Peyer's patch (tissue), 4 donors: ENCODE results near the gene HCAR3. TPM values are rescaled to one million over a fixed set of nuclear protein-coding genes. Genes with fewer than 3 reads are reported as not detected.

Source experiments
- DNase-seq, 3 donors: peaks; one replicate each; pipeline ENCODE4 v3.0.0-alpha.2; 2017 to 2019
- H3K27ac ChIP-seq, 4 donors: fragments of 200-600 bp; sonication (generic); one replicate each; pipeline ENCODE4 v1.5.1; 2016 to 2019
- H3K27me3 ChIP-seq, 2 donors: fragments of 200-600 bp; sonication (generic); one replicate each; pipeline ENCODE4 v1.5.1; 2019
- H3K36me3 ChIP-seq, 3 donors: fragments of 200-600 bp; sonication (generic); one replicate each; pipeline ENCODE4 v1.5.1; 2016 to 2019
- H3K4me1 ChIP-seq, 4 donors: fragments of 200-600 bp; sonication (generic); one replicate each; pipeline ENCODE4 v1.5.1; 2016 to 2019
- H3K4me3 ChIP-seq, 4 donors: fragments of 200-600 bp; sonication (generic); 1 replicate in 3 of 4; 2 replicates in 1 of 4; pipeline ENCODE4 v1.5.1; 2016 to 2019; ENCODE audit warnings: mild to moderate bottlenecking in 1 of 4
- H3K9me3 ChIP-seq, 4 donors: fragments of 200-600 bp; sonication (generic); one replicate each; pipeline ENCODE4 v1.5.1; 2016 to 2019; ENCODE audit warnings: mild to moderate bottlenecking in 1 of 4
- POLR2A ChIP-seq, 2 donors: fragments of 450-650 bp; IDR thresholded peaks; one replicate each; pipeline ENCODE4 v1.5.1; 2017; ENCODE audit warnings: antibody characterized with exemption in 2 of 2, mild to moderate bottlenecking in 2 of 2, moderate library complexity in 2 of 2
- small RNA-seq, 2 donors: library from RNA; depleted of rRNA; stranded (forward); fragments of <200 nt; gene quantifications; one replicate each; pipeline ENCODE3, GENCODE V24; 2016
- total RNA-seq, 4 donors: library from RNA; depleted of rRNA; stranded (reverse); fragments of >200 nt; gene quantifications; one replicate each; pipeline ENCODE4 v1.1.0, GENCODE V29; 2016
- TF ChIP-seq, protein P1 (sequence below), 6 experiments: fragments of 450-650 bp in 4 of 6; fragments of 200-600 bp in 2 of 6; sonication (generic) in 1 of 6; IDR thresholded peaks; one replicate each; pipeline ENCODE4 v1.5.1; 2017 to 2019; ENCODE audit warnings: antibody characterized with exemption in 6 of 6, mild to moderate bottlenecking in 3 of 6, moderate library complexity in 1 of 6

Gene HCAR3
- total RNA-seq, 4 donors from 2014 or later: not detected

DNA sequence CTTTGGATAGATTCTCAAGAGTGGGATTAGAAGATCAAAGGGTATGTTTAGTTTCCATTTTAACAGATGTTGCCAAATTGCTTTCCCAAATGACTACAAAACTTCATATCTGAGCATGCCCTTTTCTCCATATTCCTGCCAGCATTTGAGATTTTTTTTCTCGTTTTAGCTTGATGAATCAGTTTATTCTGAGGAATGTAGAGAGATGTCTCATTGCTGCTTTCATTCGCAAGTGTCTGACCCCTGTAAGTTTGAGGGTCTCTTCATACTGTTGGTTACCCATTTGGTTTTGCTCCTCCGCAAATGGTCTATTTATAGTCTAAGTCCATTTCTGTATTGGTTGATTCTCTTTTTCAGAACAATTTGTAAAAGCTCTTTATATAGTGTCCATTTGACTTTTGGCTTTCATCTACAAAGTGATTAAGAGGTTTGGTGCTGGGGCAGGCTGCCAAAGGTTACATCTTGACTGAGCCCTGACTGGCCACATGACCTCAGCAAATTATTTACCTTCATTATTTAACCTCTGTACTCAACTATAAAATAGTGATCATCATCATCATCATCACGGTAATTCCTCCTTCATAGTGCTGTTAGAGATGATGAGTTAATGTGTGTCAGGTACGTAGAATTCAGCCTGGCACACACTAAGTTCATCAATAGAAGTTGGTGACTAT is 47.1 kb downstream of the HCAR3 start:
- no peak for DNase-seq
- no peaks in the 10 kb centered on the region for H3K27me3 ChIP-seq
- no peak overlapping the region for H3K4me3 ChIP-seq
- H3K9me3 ChIP-seq: no peaks in the 10 kb centered on the region
- no peaks in the 10 kb centered on the region for H3K36me3 ChIP-seq
- H3K27ac ChIP-seq: no peak overlapping the region
- H3K4me1 ChIP-seq: no peaks in the 10 kb centered on the region
- TF ChIP-seq, protein P1, sequence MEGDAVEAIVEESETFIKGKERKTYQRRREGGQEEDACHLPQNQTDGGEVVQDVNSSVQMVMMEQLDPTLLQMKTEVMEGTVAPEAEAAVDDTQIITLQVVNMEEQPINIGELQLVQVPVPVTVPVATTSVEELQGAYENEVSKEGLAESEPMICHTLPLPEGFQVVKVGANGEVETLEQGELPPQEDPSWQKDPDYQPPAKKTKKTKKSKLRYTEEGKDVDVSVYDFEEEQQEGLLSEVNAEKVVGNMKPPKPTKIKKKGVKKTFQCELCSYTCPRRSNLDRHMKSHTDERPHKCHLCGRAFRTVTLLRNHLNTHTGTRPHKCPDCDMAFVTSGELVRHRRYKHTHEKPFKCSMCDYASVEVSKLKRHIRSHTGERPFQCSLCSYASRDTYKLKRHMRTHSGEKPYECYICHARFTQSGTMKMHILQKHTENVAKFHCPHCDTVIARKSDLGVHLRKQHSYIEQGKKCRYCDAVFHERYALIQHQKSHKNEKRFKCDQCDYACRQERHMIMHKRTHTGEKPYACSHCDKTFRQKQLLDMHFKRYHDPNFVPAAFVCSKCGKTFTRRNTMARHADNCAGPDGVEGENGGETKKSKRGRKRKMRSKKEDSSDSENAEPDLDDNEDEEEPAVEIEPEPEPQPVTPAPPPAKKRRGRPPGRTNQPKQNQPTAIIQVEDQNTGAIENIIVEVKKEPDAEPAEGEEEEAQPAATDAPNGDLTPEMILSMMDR (IDR thresholded peaks at IDR 0.05): no peak
- TF ChIP-seq POLR2A (IDR thresholded peaks at IDR 0.05): no peak

DNA sequence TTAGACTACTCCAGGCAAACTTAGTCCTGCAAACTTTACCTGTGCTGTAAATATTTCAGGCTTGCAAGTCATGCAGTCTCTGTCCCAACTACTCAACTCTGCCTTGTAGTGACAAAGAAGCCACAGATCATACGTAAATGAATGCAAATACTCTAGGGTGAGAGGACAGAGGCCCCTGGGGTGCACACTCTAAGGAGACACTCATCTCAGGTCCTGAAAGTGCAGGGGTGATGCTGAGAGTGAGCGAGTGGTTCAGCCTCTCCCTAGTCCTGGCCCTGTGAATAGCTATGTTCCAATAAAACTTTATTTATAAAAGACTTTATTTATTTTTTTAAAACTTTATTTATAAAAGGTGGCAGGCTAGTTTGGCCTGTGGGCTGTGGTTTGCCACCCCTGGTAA is 48.3 kb downstream of the HCAR3 start:
- H3K9me3 ChIP-seq: no peaks in the 10 kb centered on the region
- no peak overlapping the region for H3K4me3 ChIP-seq
- H3K27ac ChIP-seq: no peak overlapping the region
- no peaks in the 10 kb centered on the region for H3K4me1 ChIP-seq
- no peak for TF ChIP-seq POLR2A (IDR thresholded peaks at IDR 0.05)
- TF ChIP-seq, protein P1 (IDR thresholded peaks at IDR 0.05): no peak
- no peaks in the 10 kb centered on the region for H3K36me3 ChIP-seq
- no peaks in the 10 kb centered on the region for H3K27me3 ChIP-seq
- no peak for DNase-seq

DNA sequence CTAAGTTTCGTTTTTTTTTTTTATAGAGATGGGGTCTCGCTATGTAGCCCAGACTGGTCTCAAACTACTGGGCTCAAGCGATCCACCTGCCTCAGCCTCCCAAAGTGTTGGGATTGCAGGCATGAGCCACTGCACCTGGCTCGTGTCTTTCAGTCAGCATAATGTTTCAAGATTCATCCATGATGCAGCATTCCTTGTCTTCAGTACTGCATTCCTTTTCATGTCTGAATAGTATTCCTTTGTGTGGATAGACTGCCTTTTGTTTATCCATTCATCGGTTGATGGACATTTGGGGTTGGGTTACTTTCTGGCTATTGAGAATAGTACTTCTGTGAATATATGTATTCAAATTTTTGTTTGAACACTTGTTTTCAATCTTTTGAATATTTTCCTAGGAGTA is 50.9 kb downstream of the HCAR3 start:
- no peak for TF ChIP-seq POLR2A (IDR thresholded peaks at IDR 0.05)
- TF ChIP-seq, protein P1 (IDR thresholded peaks at IDR 0.05): no peak
- Histone ChIP-seq H3K27me3 (no peaks in the 10 kb centered on the region), H3K4me3 (no peak overlapping the region), H3K9me3 (no peaks in the 10 kb centered on the region), H3K36me3 (no peaks in the 10 kb centered on the region), H3K4me1 (no peaks in the 10 kb centered on the region), H3K27ac (no peak overlapping the region)
- no peak for DNase-seq

DNA sequence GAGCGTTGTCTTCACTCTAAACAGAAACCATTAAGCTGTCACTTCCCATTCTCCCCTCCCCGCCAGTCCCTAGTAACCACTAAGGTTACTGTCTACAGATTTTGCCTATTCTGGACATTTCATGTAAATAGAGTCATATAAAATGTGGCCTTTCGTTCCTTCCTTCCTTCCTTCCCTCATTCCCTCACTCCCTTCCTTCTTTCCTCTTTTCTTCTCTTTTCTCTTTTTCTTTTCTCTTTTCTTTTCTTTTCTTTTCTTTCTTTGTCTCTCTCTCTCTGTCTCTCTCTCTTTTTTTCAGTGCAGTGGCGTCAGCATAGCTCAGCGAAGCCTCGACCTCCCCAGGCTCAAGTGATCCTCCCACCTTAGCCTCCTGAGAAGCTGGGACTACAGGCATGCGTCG is 51.3 kb downstream of the HCAR3 start:
- no peaks in the 10 kb centered on the region for H3K4me1 ChIP-seq
- no peak for TF ChIP-seq POLR2A (IDR thresholded peaks at IDR 0.05)
- TF ChIP-seq, protein P1 (IDR thresholded peaks at IDR 0.05): no peak
- H3K27me3 ChIP-seq: no peaks in the 10 kb centered on the region
- H3K27ac ChIP-seq: no peak overlapping the region
- DNase-seq: no peak
- H3K4me3 ChIP-seq: no peak overlapping the region
- no peaks in the 10 kb centered on the region for H3K36me3 ChIP-seq
- H3K9me3 ChIP-seq: no peaks in the 10 kb centered on the region

Small RNA genes within 50 kb of the gene (small RNA-seq; reads per million reads assigned to genes)
- gene AC026333.2: 0 reads per million in 2 donors

Other genes starting within 250 kb of the HCAR3 start
- 10 to 100 TPM; 20.5 to 59.4 (median 28.4) TPM for gene ZCCHC8, start 215.9 kb downstream of the HCAR3 start, total RNA-seq
- gene RSRC2, start 189.9 kb downstream of the HCAR3 start, total RNA-seq: 100 to 1,000 TPM in 3 of 4 donors, 10 to 100 TPM in 1; 78.5 to 455 (median 112) TPM
- gene KNTC1, start 189.6 kb downstream of the HCAR3 start, total RNA-seq: 10 to 100 TPM; 21.3 to 80.0 (median 28.2) TPM
- gene HCAR2, start 13.5 kb downstream of the HCAR3 start, total RNA-seq: not detected
- not detected for gene HCAR1, start 14.0 kb upstream of the HCAR3 start, total RNA-seq
- gene DENR, start 36.0 kb upstream of the HCAR3 start, total RNA-seq: 10 to 100 TPM; 15.7 to 27.7 (median 22.4) TPM
- 1 to 10 TPM in 2 of 4 donors, under 1 TPM in 1, not detected in 1; 0.35 to 8.3 (median 1.1) TPM for gene CCDC62, start 57.8 kb upstream of the HCAR3 start, total RNA-seq
- 100 to 1,000 TPM; 208 to 265 (median 238) TPM for gene HIP1R, start 118.6 kb upstream of the HCAR3 start, total RNA-seq
- 10 to 100 TPM; 49.5 to 92.8 (median 58.4) TPM for gene VPS37B, start 179.3 kb upstream of the HCAR3 start, total RNA-seq
- 10 to 100 TPM in 3 of 4 donors, 1 to 10 TPM in 1; 8.8 to 29.7 (median 17.4) TPM for gene ABCB9, start 249.7 kb upstream of the HCAR3 start, total RNA-seq